Activated CD8-positive, alpha-beta memory T cell treated with anti-CD3 and anti-CD28 coated beads for 1 hour (primary cell): ENCODE data around the gene WDSUB1.

Experiments used
- DNase-seq, 2 donors: peaks; one replicate each; pipeline ENCODE4 v3.0.0-alpha.2; 2020; ENCODE audit warnings: low read depth in 1 of 2; ENCODE audit errors: extremely low read depth in 1 of 2

Gene WDSUB1

GRCh38 chr2:159267921-159268320 lies 18.6 kb downstream of the WDSUB1 start:
- no peak for DNase-seq

DNA sequence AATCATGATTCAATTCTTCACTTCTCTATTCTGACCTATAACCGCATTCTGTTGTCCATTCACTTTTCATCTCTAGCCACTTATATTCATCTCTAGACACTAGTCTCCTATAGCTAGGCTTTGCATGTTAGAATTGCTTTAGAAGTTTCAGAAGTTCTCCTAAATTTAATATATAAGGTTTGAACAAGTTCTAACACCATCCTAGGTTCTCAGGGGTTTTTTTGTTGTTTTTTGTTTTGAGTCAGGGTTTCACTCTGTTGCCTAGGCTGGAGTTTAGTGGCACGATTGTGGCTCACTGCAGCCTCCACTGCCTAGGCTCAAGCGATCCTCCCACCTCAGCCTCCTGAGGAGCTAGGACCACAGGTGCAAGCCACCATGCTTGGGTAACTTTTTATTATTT lies 19.9 kb downstream of the WDSUB1 start:
- no peak for DNase-seq

DNA sequence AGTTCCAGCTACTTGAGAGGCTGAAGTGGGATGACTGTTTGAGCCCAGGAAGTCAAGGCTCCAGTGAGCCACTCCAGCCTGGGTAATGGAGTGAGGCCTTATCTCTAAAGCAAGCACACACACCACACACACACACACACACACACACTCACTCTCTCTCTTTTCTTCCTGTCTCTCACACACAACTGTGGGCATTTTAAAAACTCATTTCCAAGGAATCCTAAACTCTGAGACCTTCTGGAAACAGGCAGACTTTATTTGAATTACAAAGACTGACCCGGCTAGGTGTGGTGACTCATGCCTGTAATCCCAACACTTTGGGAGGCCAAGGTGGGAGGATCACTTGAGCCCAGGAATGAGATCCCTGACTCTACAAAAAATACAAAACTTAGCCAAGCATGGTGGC lies 21.3 kb downstream of the WDSUB1 start:
- DNase-seq, result no peak

GRCh38 chr2:159262904-159263303 lies 23.6 kb downstream of the WDSUB1 start:
- no peak for DNase-seq

GRCh38 chr2:159262226-159262625 lies 24.3 kb downstream of the WDSUB1 start:
- DNase-seq, result no peak

DNA sequence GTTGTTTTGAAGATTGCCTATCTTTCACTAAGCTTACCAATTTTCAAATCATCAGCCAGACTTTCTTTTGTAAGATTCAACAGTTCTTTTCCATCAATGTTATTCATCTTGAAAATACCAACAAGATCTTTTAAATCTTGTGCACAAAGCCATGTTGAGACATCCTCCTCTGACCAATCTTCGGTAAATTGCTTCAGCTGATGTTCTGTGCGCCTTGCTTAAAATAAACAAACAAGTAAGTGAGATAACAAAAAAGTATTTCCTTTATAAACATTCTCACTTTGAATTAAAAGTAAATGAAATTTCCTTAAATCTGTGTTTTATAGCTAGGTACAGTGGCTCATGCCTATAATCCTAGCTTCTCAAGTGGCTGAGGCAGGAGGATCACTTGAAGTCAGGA lies 30.3 kb downstream of the WDSUB1 start:
- DNase-seq, result no peak

DNA sequence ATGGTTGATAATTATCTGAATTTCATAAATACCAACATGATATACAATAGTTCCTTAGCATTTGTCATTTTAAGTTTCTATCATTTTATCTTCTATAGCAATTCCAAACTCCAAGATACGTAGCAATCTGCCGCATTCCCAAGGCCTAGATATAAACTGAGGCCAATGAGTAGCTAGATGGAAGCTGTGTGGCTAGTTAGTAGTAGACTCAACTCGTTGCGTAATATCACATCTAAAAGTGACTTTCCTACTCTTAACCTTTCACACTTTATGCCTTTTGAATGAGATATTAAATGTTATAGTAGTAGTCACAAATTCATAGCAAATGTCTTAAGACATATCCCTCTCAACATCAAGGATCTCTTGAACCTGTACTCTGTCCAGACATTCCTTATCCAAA lies 33.6 kb downstream of the WDSUB1 start:
- DNase-seq, result no peak

DNA sequence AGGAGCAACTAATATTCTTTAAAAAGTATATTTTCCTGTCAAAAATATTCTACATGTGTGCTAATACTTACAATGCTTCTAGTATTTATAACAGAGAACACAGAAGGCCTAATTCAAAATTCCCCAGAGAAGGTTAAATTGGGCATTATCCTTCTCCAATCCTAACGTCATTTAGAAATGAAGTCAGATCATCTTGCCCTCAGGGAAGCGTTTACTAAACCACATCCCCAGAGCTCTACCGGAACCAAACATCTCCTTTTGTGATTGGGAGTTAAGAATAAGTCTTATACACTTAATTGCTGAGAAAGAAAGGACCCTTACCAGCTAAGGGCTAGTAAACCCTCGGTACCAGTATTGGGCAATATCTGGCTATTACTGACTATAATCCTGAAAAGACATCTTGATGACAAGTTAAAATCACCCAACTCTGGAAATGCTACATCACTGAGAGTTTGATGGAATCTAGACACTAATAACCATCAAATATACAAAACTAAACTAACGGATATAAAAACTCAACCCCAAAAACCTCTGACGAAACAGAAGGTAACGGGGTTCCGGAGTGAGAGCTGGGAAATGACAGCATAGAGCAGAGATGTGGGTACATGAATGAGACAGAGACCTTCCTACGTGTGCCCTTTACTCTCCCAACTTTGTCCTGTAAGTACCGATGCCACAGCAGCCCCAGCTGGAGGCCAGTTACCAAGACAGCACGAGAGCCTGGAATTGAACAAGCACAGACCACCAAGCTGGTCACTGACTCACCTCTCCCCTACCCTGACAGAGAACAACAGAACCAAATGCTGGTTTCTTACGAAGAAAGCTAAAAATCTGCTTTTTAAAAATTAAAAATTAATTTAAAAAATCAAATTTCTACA lies 35.0 kb downstream of the WDSUB1 start:
- DNase-seq, result no peak

DNA sequence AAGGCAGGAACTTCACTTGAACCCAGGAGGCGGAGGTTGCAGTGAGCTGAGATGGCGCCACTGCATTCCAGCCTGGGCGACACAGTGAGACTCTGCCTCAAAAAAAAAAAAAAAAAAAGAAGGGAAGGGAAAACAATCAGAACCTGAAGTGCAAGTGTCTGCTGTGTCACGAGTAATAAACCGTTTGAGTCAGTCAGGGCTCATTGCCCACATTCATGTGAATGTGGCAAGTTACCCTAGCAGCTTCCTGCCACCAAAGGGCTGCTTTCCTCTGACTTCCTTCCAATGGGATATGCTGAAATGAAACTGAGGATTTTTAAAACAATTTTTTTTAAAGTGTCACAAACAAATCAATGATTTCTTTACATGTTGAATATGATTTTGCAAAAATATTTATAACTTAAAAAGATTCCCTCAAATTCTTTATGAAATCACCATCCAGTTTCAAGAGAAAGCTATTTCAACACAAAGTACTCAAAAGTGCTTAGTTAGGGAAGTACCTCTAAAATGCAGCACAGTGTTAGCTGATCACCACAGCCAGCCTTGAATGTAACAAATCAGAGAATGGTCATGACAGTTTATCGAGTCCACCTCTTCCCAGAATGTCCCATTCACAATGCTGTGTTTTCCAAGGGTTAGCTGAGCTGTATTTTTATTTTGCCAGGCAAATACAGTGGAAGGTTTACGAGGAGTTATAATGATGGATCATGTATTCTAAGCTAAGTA lies 36.4 kb downstream of the WDSUB1 start:
- no peak for DNase-seq

DNA sequence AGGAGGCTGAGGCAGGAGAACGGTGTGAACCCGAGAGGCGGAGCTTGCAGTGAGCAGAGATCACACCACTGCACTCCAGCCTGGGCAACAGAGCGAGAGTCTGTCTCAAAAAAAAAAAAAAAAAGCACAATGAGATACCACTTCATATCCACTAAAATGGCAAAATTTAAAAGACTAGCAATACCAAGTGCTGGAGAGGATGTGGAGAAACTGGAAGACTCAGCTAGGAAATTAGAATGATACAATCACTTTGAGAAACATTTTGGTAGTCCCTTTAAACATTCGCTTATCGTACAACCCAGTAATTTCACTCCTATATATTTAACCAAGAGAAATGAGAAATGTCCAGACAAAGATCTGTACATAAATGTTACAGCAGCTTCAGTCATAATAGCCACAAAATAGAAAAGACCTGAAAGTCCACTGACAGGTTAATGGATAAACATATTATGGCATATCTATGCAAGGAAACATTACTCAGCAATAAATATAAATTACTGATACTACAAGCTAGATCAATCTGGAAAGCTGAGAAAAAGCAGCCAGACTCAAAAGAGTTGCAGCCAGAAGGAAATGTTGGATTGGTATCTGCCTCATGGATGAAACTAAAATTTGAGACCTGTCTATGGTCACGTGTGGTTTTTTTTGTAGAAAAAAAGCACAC lies 40.0 kb downstream of the WDSUB1 start:
- DNase-seq, result no peak

DNA sequence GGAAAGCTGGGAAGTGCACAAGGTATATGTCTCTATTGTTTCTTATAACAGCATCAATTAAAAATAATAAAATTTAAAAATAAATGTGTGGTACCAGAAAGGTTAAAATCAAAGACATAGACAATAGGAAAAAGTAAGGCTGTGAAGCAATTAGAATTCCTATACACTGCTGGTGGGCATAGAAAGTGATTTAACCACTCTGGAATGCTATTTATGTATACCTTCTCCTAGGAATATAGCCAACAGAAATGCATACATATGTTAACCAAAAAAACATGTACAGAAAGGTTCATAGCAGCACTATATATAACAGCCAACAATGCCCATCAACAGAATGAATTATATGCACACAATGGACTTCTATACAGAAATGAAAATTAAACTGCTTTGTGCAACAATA lies 43.0 kb downstream of the WDSUB1 start:
- DNase-seq, result no peak

DNA sequence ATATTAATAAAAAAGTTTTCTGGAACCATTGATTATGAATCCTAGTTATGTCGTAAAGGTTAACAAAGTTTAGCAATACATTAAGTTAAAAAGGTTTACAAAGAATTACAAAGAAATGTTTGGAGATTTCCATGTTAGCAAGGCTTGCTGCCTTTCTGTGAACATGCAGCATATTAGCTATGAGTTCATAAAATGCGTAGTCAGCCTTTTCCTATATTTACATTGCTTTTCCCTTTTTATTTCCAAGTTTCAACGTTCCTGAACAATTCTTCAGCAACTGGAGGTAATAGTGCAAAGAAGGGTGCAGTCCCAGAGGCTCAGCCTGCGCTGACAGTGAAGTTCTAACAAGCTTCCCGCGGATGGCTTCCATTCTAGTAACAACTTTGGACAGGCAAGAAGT lies 51.6 kb downstream of the WDSUB1 start:
- DNase-seq, result no peak

- DNase-seq, result no peak
Observed at GRCh38 chr2:159232456-159233170, 53.9 kb downstream of the WDSUB1 start.

DNA sequence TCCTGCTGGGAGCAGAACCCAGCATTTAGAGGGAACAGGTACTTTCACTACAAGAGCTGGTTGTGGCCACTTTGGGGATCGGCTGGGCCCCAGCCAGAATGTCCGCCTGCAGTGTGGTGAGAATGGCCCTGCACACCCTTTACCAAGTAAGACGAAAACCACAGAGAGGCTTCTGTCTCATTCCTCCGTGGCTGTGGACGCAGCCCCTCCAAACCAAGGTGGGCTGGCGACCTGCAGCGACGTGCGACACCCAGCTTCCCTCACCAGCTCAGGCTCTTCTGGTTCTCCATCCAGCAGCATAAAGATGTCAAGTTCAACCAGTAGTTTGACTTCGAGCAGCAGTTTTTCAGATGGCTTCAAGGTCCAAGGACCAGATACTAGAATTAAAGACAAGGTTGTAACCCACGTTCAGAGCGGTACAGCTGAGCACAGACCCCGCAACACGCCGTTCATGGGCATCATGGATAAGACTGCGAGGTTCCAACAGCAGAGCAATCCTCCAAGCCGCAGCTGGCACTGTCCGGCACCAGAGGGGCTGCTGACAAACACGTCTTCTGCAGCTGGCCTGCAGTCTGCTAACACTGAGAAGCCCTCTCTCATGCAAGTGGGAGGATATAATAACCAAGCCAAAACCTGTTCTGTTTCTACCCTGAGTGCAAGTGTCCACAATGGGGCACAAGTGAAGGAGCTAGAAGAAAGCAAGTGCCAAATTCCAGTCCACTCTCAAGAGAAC lies 56.2 kb downstream of the WDSUB1 start:
- no peak for DNase-seq

GRCh38 chr2:159229476-159230144 lies 56.9 kb downstream of the WDSUB1 start:
- DNase-seq, result no peak

GRCh38 chr2:159228081-159228581 lies 58.4 kb downstream of the WDSUB1 start:
- DNase-seq, result no peak

DNA sequence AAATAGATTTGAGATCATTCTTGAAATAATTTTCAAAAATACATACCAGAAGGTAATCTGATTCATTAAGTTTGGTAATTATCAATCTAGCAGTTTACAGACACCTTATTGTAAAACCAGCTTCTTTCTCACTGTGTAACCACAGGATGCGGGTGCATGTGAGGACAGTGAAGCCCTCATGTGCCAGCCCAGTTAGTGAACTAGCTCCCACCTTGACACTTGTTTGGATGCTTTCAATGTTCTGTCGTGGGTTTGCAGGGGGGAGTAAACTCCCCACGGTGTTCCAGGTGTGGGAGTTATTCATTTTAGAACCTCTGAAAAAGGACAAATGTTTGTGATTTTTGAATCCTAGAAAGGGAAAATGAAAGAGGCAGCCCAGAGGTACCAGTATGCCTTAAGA lies 59.0 kb downstream of the WDSUB1 start:
- no peak for DNase-seq

GRCh38 chr2:159226608-159227385 lies 59.7 kb downstream of the WDSUB1 start:
- no peak for DNase-seq

DNA sequence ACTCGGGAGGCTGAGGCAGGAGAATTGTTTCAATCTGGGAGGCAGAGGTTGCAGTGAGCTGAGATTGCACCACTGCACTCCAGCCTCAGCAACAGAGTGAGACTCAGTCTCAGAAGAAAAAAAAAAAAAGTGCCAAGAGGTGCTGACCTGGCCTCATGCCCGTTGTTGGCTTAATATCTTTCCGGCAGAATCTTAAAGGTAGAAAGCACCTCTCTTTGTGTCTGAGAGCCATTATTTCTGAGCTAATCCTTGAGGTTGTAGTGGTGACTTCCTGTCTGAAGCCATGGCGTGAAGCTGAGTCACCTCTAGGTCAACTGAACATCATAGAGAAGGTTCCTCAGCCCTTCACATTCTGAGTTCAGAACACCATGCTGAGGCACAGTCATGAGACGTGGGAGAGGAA lies 60.4 kb downstream of the WDSUB1 start:
- DNase-seq, result no peak
